Activated T-helper 2 cell treated with anti-CD3 and anti-CD28 coated beads, Interferon-gamma antibody, Interleukin-2, Interleukin-4, amounts not matched to agents 10 μg/mL and 5 μg/mL and 100 μg/mL, durations not matched to agents 14 hours and 24 hours and 36 hours (primary cell): ENCODE measurements around the gene ATAD1. TPM values are rescaled to one million over a fixed set of nuclear protein-coding genes. Genes with fewer than 3 reads are reported as not detected.
"Not testable (repeated sequence)": the region's sequence is repeated elsewhere in the genome, so short reads cannot be mapped to it uniquely, and the experiment has no call there.

ENCODE experiments used
- DNase-seq: peaks from one replicate; pipeline ENCODE4 v3.0.0; 2021; ENCODE audit warnings: low spot score
- H3K27ac Mint-ChIP-seq: one replicate; pipeline ENCODE4 v1.8.0; 2021; ENCODE audit warnings: mixed read lengths
- H3K27me3 Mint-ChIP-seq: one replicate; pipeline ENCODE4 v1.8.0; 2021; ENCODE audit warnings: low read depth, mixed read lengths
- H3K36me3 Mint-ChIP-seq: one replicate; pipeline ENCODE4 v1.8.0; 2021; ENCODE audit warnings: low read depth, mixed read lengths
- H3K4me1 Mint-ChIP-seq: one replicate; pipeline ENCODE4 v1.8.0; 2021; ENCODE audit warnings: low read depth, mixed read lengths
- H3K4me3 Mint-ChIP-seq: one replicate; pipeline ENCODE4 v1.8.0; 2021; ENCODE audit warnings: low read depth, mild to moderate bottlenecking, moderate library complexity, mixed read lengths
- H3K9me3 Mint-ChIP-seq: one replicate; pipeline ENCODE4 v1.8.0; 2021; ENCODE audit warnings: mixed read lengths
- intact Hi-C: fragments of 100-400 bp; cut with micrococcal nuclease; formaldehyde crosslinking; loops from one replicate; pipeline ENCODE4 v1.15.1; 2023
- total RNA-seq: library from RNA; stranded (reverse); gene quantifications from 2 replicates; pipeline ENCODE4 v1.2.3, GENCODE V29; 2022

ATAD1 gene
- total RNA-seq, 1 donor from 2014 or later: 50.2 TPM

DNA sequence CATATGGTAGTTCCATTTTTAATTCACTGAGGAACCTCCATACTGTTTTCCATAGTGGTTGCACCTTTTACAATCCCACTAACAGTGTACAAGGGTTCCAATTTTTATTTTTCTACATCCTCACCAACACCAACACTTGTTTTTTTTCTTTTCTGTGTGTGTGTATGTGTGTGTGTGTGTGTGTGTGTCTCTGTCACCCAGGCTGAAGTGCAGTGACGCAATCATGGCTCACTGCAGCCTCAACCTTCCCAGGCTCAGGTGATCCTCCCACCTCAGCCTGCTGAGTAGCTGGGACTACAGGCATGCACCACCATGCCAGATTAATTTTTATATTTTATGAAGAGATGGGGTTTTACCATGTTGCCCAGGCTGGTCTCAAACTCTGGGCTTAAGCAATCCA is 79.8 kb downstream of the ATAD1 start:
- H3K27me3 Mint-ChIP-seq: peaks cover 30% of the 10 kb centered on the region
- DNase-seq, H3K4me3 Mint-ChIP-seq, H3K36me3 Mint-ChIP-seq, H3K9me3 Mint-ChIP-seq, H3K27ac Mint-ChIP-seq, H3K4me1 Mint-ChIP-seq, intact Hi-C loops: not testable (repeated sequence)

DNA sequence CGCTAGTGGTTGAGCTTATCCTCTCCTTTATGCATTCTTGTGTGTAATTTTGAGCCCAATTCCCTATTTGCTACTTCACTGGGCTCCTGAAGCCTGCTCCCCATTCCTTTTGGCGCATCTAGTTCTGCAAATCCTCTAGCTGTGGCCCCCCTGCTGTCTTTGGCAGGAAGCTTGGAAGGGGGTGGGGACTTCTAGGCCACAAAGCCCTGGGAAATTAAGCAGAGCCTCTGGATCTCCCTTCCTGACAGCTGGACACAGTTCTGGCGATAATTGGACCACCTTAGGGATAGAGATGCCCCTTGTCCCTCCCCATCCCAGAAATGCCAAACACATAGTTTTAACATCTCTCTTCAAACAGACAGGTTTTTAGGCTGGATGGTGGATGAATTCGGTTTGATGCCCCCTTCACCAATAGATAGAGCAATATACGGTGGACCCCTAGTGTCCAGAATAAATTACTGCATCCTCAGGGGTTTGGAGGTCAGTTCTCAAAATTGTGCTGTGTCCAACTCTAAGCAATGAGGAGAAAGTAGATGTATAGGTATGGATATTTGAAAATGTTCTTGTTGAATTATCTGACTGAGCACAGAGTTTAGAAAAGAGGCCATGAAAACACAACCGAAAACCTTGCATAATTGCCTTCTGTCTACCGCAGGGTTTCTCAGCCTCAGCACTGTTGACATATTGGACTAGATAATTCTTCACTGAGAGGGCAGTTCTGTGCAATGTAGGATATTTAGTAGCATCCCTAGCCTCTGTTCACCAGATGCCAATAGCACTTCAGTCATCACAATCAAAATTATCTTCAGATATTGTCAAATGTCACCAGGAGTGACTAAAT is 82.8 kb downstream of the ATAD1 start:
- H3K27me3 Mint-ChIP-seq: peaks cover 30% of the 10 kb centered on the region
- no peak overlapping the region for H3K4me3 Mint-ChIP-seq
- intact Hi-C loops: loop anchor here (1.0 kb wide), 1 partner anchor 202 kb away; no protein-coding TSS in a partner anchor
- no peak overlapping the region for H3K27ac Mint-ChIP-seq
- DNase-seq: no peak
- no peaks in the 10 kb centered on the region for H3K4me1 Mint-ChIP-seq
- no peaks in the 10 kb centered on the region for H3K36me3 Mint-ChIP-seq
- H3K9me3 Mint-ChIP-seq: no peaks in the 10 kb centered on the region

DNA sequence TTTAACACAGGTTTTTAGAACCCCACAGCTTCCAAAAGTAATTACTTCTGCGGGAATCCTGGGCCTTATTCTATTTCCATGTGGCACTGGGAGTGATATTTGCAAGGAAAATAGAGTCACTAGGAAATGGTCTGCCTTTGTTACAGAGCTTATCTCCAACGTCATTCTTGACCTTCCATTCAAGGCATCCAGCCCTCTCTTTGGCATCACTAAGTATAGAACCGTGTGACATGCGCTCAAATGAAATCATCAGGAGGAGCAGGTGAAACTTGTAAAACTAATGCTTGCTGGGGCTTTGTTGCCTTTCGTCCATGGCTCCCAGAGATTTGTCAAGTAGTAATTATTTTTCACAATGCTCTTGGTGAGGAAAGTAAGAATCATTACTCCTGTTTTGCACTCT is 84.9 kb downstream of the ATAD1 start:
- intact Hi-C loops: loop anchor here (2.0 kb wide), 1 partner anchor 76 kb away; no protein-coding TSS in a partner anchor
- Mint-ChIP-seq H3K27ac (no peak overlapping the region), H3K27me3 (peaks cover 30% of the 10 kb centered on the region), H3K4me3 (no peak overlapping the region), H3K36me3 (no peaks in the 10 kb centered on the region), H3K9me3 (no peaks in the 10 kb centered on the region), H3K4me1 (no peaks in the 10 kb centered on the region)
- no peak for DNase-seq

DNA sequence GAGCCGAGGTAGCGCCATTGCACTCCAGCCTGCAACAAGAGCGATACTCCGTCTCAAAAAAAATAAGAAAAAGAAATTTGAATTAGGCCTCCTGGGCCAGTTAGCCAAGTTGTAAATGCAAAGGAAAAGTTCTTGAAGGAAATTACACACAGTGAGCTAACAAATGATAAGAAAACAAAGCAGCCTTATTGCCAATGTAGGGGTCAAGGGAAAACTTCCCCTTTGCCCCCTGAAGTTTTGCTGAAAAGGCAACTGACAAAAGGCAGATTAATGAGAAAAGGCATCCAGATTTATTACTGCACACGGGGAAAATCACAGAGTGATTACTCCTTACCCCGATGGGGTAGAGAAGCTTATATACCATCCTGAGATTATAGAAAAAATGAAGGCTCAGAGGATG is 88.1 kb downstream of the ATAD1 start:
- Mint-ChIP-seq H3K9me3 (no peaks in the 10 kb centered on the region), H3K27me3 (peaks cover 31% of the 10 kb centered on the region), H3K4me3 (no peak overlapping the region), H3K4me1 (no peaks in the 10 kb centered on the region), H3K36me3 (no peaks in the 10 kb centered on the region), H3K27ac (no peak overlapping the region)
- no peak for DNase-seq
- intact Hi-C loops: no loop called here

DNA sequence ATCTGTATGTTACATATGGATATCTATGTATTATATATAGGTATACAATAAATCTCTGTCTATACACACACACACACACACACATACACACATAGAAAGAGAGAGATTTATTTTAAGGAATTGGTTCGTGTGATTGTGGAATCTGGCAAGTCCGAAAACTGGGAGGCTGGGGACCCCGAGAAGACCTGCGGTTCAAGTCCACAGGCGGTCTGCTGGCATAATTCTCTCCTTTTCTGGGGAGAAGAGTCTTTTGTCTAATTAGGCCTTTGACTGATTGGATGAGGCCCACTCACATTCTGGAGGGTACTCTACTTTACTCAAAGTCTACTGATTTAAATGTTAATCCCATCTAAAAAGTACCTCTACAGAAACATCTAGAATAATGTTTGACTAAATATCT is 93.2 kb downstream of the ATAD1 start:
- Mint-ChIP-seq H3K4me1 (no peaks in the 10 kb centered on the region), H3K27ac (no peak overlapping the region), H3K4me3 (no peak overlapping the region), H3K27me3 (peaks cover 38% of the 10 kb centered on the region), H3K9me3 (no peaks in the 10 kb centered on the region), H3K36me3 (no peaks in the 10 kb centered on the region)
- intact Hi-C loops: no loop called here
- DNase-seq: no peak

DNA sequence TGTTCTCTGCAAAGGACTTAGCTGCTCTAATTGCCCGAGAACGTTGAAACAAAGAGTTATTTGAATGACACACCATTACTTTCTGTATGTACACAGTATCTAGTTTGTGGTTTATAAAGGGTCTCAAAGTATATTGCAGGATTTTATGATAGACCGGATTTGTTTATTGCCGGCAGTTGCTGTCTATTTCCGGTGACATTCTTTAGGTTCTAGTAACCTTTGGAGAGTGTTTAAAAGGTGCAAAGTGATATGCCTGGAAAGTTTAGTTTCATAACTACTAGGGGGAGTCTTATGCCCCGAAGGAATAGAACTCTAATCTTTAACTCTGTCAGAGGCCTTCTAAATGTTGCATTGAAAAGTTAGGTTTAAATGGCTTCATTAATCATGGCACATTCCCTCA is 94.5 kb downstream of the ATAD1 start:
- Mint-ChIP-seq H3K27me3 (peaks cover 35% of the 10 kb centered on the region), H3K9me3 (no peaks in the 10 kb centered on the region), H3K4me3 (no peak overlapping the region), H3K27ac (no peak overlapping the region), H3K4me1 (no peaks in the 10 kb centered on the region), H3K36me3 (no peaks in the 10 kb centered on the region)
- intact Hi-C loops: no loop called here
- no peak for DNase-seq

DNA sequence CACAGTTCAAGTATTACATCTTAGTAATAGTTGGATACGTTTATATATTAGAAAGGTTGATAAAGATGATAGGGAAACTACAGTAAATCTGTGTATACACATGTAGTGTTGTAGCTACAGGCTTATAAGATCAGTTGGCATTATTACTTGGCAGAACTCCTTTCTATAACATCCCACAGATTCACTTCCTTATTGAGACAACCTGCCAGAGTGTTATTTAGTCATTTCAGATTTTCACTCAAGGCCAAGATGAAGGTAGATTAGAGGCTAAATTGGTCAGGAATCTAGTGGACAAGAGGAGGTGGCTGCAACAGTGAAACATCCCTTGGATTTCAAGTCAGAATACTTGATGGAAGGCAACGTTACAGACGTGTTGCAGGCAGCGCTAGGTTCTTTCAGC is 95.3 kb downstream of the ATAD1 start:
- Mint-ChIP-seq H3K4me3 (no peak overlapping the region), H3K27me3 (peaks cover 34% of the 10 kb centered on the region), H3K27ac (no peak overlapping the region), H3K36me3 (no peaks in the 10 kb centered on the region), H3K9me3 (no peaks in the 10 kb centered on the region), H3K4me1 (no peaks in the 10 kb centered on the region)
- DNase-seq: no peak
- intact Hi-C loops: no loop called here

DNA sequence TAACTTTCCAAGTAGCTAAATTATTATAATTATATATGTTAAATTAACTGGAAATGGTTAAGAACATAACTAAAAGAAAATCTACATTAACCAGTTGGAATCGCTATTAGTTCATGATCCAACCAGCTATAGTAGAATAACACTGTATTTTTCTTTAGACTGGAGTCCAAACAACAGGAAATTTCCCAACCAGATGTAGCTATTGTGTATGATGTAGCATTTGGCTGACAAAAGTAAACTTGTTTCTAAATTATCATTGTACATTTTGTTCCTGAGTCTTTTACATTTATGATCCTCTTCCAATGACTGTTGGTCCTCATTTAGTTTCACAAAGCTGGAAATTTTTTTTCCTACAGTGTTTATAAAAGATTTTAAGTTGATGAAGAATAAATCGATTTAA is 96.2 kb downstream of the ATAD1 start:
- Mint-ChIP-seq H3K36me3 (no peaks in the 10 kb centered on the region), H3K27ac (no peak overlapping the region), H3K9me3 (no peaks in the 10 kb centered on the region), H3K27me3 (peaks cover 30% of the 10 kb centered on the region), H3K4me1 (no peaks in the 10 kb centered on the region), H3K4me3 (no peak overlapping the region)
- intact Hi-C loops: no loop called here
- no peak for DNase-seq

DNA sequence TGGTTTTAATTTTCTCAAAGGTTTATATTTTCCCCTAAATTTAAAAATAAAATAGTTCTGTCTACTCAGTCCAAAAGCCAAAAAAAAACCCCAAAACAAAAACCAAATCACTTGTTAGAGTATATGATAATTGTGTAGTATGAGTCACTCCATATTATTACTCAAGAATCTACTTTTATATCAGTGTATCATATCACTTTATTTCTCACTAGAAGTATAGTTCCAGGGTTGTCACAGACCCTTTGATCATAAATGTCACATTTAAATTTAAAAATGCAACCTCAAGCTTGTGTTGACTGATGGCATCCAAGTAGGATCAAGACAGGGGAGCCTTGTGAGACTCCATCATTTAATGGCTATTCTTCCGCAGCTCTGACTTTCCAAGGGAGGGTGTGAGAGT is 97.4 kb downstream of the ATAD1 start:
- no peak for DNase-seq
- Mint-ChIP-seq H3K4me3 (no peak overlapping the region), H3K36me3 (no peaks in the 10 kb centered on the region), H3K9me3 (no peaks in the 10 kb centered on the region), H3K27ac (no peak overlapping the region), H3K4me1 (peaks cover 8% of the 10 kb centered on the region), H3K27me3 (peaks cover 33% of the 10 kb centered on the region)
- intact Hi-C loops: no loop called here

DNA sequence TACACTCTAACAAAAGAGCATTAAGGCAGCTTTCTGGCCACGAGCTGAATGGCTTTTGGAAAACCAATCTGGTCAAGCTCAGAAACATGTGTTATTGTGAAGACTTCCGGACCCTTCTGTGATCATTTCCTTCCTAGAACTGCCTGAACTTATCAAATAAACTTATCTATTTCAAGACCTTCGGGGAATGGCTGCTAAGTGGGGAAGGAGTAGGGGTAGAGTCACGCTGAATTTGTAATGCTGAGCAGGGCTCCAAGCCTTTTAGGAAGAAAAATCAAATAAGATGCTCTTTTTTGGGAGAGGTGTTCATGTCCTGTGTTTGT is 101.7 kb downstream of the ATAD1 start:
- no peak for DNase-seq
- no peaks in the 10 kb centered on the region for H3K9me3 Mint-ChIP-seq
- H3K4me1 Mint-ChIP-seq: peaks cover 8% of the 10 kb centered on the region
- intact Hi-C loops: no loop called here
- H3K36me3 Mint-ChIP-seq: no peaks in the 10 kb centered on the region
- peaks cover 30% of the 10 kb centered on the region for H3K27me3 Mint-ChIP-seq
- no peak overlapping the region for H3K27ac Mint-ChIP-seq
- H3K4me3 Mint-ChIP-seq: no peak overlapping the region

DNA sequence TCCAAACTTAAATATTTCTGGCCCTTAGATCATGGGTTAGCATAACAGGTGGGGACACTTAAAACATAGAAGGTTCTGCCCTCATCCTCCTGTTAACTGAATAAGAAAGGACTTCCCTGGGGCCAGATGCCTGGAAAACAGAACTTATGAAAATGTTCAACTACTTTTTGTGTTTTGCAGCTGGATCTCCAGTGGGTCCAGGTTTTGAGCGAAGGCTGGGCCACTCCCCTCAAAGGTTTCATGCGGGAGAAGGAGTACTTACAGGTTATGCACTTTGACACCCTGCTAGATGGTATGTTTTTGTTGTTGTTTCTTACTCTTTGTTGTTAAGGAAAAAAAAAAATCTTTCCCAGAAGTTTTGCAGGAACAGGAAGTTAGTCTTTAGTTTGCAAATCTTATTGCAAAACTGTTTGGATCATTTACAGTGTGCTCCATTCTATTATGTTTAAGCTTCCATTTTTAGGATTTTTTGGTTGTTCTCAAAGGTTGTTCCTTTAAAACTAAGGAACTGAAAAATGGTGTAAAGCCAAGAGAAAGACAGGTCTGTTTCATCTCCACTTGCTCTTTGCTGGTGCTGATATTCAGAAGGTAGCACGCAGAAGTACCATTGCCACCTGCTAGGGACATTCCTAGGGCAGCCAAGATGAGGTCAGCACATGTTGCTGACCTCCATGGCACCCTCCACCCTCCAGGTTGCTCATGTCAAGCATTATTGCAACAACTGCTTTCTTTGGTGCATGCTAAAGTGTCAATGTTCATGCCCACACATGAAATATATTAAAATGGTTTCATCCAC is 102.3 kb downstream of the ATAD1 start:
- Mint-ChIP-seq H3K4me1 (peaks cover 8% of the 10 kb centered on the region), H3K9me3 (no peaks in the 10 kb centered on the region), H3K4me3 (no peak overlapping the region), H3K27ac (no peak overlapping the region), H3K27me3 (peaks cover 26% of the 10 kb centered on the region), H3K36me3 (no peaks in the 10 kb centered on the region)
- intact Hi-C loops: no loop called here
- no peak for DNase-seq

DNA sequence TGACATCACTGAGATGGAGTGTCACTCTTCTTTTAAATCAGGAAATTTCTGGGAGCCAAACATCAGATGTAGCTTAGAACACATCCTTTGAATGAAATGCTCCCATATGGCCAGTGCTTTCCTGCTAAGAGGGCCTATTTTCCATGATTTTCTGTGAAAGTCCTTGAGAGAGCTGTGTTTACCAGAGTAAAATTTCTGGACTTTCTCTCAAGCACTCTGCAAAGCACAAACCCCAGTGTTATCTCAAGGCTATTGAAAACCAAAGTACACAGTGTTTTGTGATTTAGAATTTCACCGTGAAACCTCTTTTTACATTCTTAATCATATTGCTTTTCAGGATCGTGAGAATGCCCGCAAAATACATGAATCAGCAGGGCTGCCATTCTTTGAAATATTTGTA is 104.3 kb downstream of the ATAD1 start:
- Mint-ChIP-seq H3K36me3 (no peaks in the 10 kb centered on the region), H3K27me3 (peaks cover 25% of the 10 kb centered on the region), H3K27ac (no peak overlapping the region), H3K4me3 (no peak overlapping the region), H3K4me1 (peaks cover 8% of the 10 kb centered on the region), H3K9me3 (no peaks in the 10 kb centered on the region)
- DNase-seq: no peak
- intact Hi-C loops: no loop called here

DNA sequence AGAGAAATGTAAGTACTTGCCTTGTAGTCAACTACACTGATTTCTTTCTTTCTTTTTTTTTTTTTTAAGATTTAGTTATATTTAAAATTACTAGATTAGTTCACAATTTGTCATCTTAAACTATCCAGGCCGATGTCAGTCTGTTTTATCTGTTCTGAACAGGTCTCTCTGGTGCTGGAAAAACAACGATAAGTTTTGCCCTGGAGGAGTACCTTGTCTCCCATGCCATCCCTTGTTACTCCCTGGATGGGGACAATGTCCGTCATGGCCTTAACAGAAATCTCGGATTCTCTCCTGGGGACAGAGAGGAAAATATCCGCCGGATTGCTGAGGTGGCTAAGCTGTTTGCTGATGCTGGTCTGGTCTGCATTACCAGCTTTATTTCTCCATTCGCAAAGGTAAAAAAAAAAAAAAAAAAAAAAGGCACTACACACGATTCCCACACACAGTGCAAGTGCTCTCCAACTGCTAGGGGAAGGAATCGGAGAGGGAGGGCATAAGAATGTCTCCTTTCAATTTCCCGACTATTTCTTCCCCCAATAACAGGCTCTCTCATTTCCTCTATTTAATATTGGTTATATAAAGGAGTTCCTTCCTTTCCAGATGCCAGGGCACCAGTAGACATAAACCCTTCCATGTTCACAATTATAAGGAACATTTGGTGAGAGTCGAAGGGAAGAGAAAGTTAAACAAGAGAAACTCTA is 105.0 kb downstream of the ATAD1 start:
- Mint-ChIP-seq H3K4me1 (peaks cover 8% of the 10 kb centered on the region), H3K27me3 (peaks cover 23% of the 10 kb centered on the region), H3K27ac (no peak overlapping the region), H3K9me3 (no peaks in the 10 kb centered on the region), H3K4me3 (no peak overlapping the region), H3K36me3 (no peaks in the 10 kb centered on the region)
- intact Hi-C loops: no loop called here
- DNase-seq: no peak
